RWPE2 (cell line): Measurements from ENCODE around the gene HUNK.

Experiments used
- ATAC-seq: fragments of 200-7000 bp; cut with Tn5 transposase; 3 replicates; pipeline ENCODE4 v1.9.1; 2021; ENCODE audit warnings: low read depth
- DNase-seq: peaks from one replicate; pipeline ENCODE4 v3.0.0-alpha.2; 2020; ENCODE audit warnings: low spot score
- H3K27ac ChIP-seq: fragments of 450-650 bp; 2 replicates; pipeline ENCODE4 v1.5.1; 2017; ENCODE audit warnings: mild to moderate bottlenecking; ENCODE audit not compliant: poor library complexity, severe bottlenecking
- H3K27me3 ChIP-seq: fragments of 250-450 bp; sonication (Bioruptor Pico); 2 replicates; pipeline ENCODE4 v1.5.1; 2021; ENCODE audit warnings: mild to moderate bottlenecking, moderate library complexity; ENCODE audit not compliant: insufficient read depth, poor library complexity, severe bottlenecking
- H3K36me3 ChIP-seq: fragments of 250-450 bp; sonication (Bioruptor Pico); 2 replicates; pipeline ENCODE4 v1.5.1; 2020; ENCODE audit warnings: low read depth, mild to moderate bottlenecking, moderate library complexity
- H3K4me1 ChIP-seq: fragments of 250-450 bp; sonication (Bioruptor Pico); 2 replicates; pipeline ENCODE4 v1.5.1; 2021; ENCODE audit warnings: mild to moderate bottlenecking, moderate library complexity; ENCODE audit not compliant: insufficient read depth, poor library complexity, severe bottlenecking
- H3K4me3 ChIP-seq: fragments of 250-450 bp; sonication (Bioruptor Pico); 2 replicates; pipeline ENCODE4 v1.5.1; 2021; ENCODE audit warnings: mild to moderate bottlenecking, moderate library complexity; ENCODE audit not compliant: severe bottlenecking
- H3K9me3 ChIP-seq: fragments of 250-450 bp; sonication (Bioruptor Pico); 2 replicates; pipeline ENCODE4 v1.5.1; 2021; ENCODE audit warnings: mild to moderate bottlenecking, moderate library complexity; ENCODE audit not compliant: severe bottlenecking
- CTCF ChIP-seq: fragments of 450-650 bp; IDR thresholded peaks from one replicate; pipeline ENCODE4 v1.5.1; 2017; ENCODE audit warnings: mild to moderate bottlenecking, moderate library complexity; ENCODE audit not compliant: poor library complexity, severe bottlenecking

HUNK gene

DNA sequence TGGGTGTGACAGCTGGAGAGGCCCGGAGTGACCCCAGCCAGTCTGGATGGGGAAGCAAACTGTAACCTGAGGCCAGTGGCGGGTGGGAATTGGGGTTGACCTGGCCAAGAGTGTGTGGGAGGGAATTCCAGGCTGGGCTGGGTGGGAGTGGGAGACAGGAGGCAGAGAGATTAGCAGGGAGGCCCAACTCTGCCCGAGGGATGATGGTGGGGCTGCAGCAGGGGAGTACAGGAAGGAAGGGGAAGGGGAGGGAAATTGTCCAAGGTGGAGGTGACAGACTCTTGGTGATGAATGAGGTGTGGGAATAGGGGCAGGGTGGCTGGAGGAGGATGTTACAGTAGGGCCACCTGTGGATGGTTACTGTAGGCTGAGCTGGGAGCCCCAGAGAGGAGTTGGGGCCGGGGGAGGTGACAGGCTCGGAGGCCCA lies 40.4 kb downstream of the HUNK start:
- H3K4me3 ChIP-seq = no peak overlapping the region
- no peaks in the 10 kb centered on the region for H3K9me3 ChIP-seq
- H3K36me3 ChIP-seq = no peaks in the 10 kb centered on the region
- TF ChIP-seq CTCF = no peak
- H3K4me1 ChIP-seq = no peaks in the 10 kb centered on the region
- peaks cover 7% of the 10 kb centered on the region for H3K27me3 ChIP-seq
- no peak for ATAC-seq
- DNase-seq = no peak
- H3K27ac ChIP-seq = no peak overlapping the region

DNA sequence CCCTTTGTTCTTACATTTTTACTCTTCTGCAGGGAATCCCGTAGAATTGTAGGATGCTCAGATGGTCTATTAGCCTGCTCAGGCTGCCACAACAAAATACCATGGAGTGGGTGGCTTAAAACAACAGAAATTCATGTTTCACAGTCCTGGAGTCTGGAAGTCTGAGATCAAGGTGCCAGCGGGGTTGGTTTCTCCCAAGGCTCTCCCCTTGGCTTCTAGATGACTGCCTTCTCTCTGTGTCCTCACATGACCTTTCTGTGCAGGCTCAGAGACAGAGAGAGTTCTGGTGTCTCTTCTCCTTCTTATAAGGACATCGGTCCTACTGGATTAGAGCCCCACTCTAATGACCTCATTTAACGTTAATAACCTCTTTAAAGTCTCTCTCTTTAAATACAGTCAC lies 41.7 kb downstream of the HUNK start:
- TF ChIP-seq CTCF = no peak
- no peaks in the 10 kb centered on the region for H3K9me3 ChIP-seq
- no peak overlapping the region for H3K27ac ChIP-seq
- no peaks in the 10 kb centered on the region for H3K4me1 ChIP-seq
- DNase-seq (no peak), ATAC-seq (no peak)
- H3K4me3 ChIP-seq = no peak overlapping the region
- H3K27me3 ChIP-seq = no peaks in the 10 kb centered on the region
- no peaks in the 10 kb centered on the region for H3K36me3 ChIP-seq

- ATAC-seq (no peak), DNase-seq (no peak)
- H3K36me3 ChIP-seq = no peaks in the 10 kb centered on the region
- H3K27ac ChIP-seq = no peak overlapping the region
- no peaks in the 10 kb centered on the region for H3K9me3 ChIP-seq
- H3K4me1 ChIP-seq = no peaks in the 10 kb centered on the region
- no peaks in the 10 kb centered on the region for H3K27me3 ChIP-seq
- TF ChIP-seq CTCF = no peak
- no peak overlapping the region for H3K4me3 ChIP-seq
Observed at GRCh38 chr21:31915566-31915965, 42.7 kb downstream of the HUNK start.

DNA sequence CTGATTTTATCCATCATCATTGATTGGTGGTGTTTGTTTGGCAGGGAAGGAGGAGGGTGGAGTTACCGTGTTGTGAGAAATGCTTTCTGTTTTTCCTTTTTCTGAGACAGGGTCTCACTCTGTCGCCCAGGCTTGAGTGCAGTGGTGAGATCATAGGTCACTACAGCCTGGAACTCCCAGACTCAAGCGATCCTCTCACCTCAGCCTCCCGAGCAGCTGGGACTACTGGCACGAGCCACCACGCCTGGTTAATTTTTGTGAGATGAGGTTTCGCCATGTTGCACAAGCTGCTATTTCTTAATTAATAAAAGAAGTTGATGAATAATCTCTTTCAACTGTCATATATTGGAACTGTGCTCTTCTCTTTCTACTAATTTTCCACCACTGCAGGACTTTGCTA lies 44.3 kb downstream of the HUNK start:
- ATAC-seq (no peak), DNase-seq (no peak)
- no peaks in the 10 kb centered on the region for H3K27me3 ChIP-seq
- H3K36me3 ChIP-seq = no peaks in the 10 kb centered on the region
- TF ChIP-seq CTCF = no peak
- no peak overlapping the region for H3K4me3 ChIP-seq
- no peaks in the 10 kb centered on the region for H3K9me3 ChIP-seq
- H3K27ac ChIP-seq = no peak overlapping the region
- no peaks in the 10 kb centered on the region for H3K4me1 ChIP-seq

- Histone ChIP-seq H3K27me3 (no peaks in the 10 kb centered on the region), H3K27ac (no peak overlapping the region), H3K9me3 (no peaks in the 10 kb centered on the region), H3K4me1 (no peaks in the 10 kb centered on the region), H3K36me3 (no peaks in the 10 kb centered on the region), H3K4me3 (no peak overlapping the region)
- no peak for ATAC-seq
- no peak for DNase-seq
- no peak for TF ChIP-seq CTCF
Observed at GRCh38 chr21:31918250-31918775, 45.5 kb downstream of the HUNK start.
